ENCODE measurements around the gene CDC42EP4.

CDC42EP4 gene

GRCh38 chr17:73284354-73284753 is 27.4 kb downstream of the CDC42EP4 start:
- ATAC-seq (ENCODE audit: insufficient read depth, low read depth), result no peak

GRCh38 chr17:73283841-73284282 is 27.9 kb downstream of the CDC42EP4 start:
- H3K9me3 ChIP-seq (ENCODE audit: insufficient read depth, low read length, severe bottlenecking), result no peaks in the 10 kb centered on the region
- ATAC-seq (ENCODE audit: insufficient read depth, low read depth) (no peak), DNase-seq (no peak)
- peaks cover 5% of the 10 kb centered on the region; the same call in 1 of the 2 replicates for H4K20me1 ChIP-seq (ENCODE audit: insufficient read depth, low read length)
- H3K27me3 ChIP-seq (ENCODE audit: insufficient read depth, low read length, poor library complexity), result no peaks in the 10 kb centered on the region
- H3K36me3 ChIP-seq (ENCODE audit: insufficient read depth, low read length), result no peaks in the 10 kb centered on the region
- no peak overlapping the region for H3K4me3 ChIP-seq (ENCODE audit: low read depth in 1 of 2, low read length in 2 of 2)
- no peaks in the 10 kb centered on the region for H3K79me2 ChIP-seq (ENCODE audit: insufficient read depth, low read length)
- no peak overlapping the region for H2AFZ ChIP-seq (ENCODE audit: low read depth, low read length)
- H3K4me1 ChIP-seq (ENCODE audit: insufficient read depth, low read length), result no peaks in the 10 kb centered on the region
- no peak overlapping the region for H3K4me2 ChIP-seq (ENCODE audit: insufficient read depth, low read length)
- no peak overlapping the region for H3K9ac ChIP-seq (ENCODE audit: low read depth, low read length)
- TF ChIP-seq CTCF (IDR thresholded peaks at IDR 0.05; ENCODE audit: borderline replicate concordance, extremely low read depth, low read length, poor library complexity, severe bottlenecking) (no peak), EZH2 (IDR thresholded peaks at IDR 0.05; ENCODE audit: borderline replicate concordance, low read depth, low read length, severe bottlenecking) (no peak)
- H3K27ac ChIP-seq (ENCODE audit: low read length), result no peak overlapping the region

More at GRCh38 chr17:73284354-73284753, 27.4 kb downstream of the CDC42EP4 start:
- Histone ChIP-seq H3K27ac (ENCODE audit: low read length) (no peak overlapping the region), H3K79me2 (ENCODE audit: insufficient read depth, low read length) (no peaks in the 10 kb centered on the region), H3K27me3 (ENCODE audit: insufficient read depth, low read length, poor library complexity) (no peaks in the 10 kb centered on the region), H3K4me3 (ENCODE audit: low read depth in 1 of 2, low read length in 2 of 2) (no peak overlapping the region), H3K4me1 (ENCODE audit: insufficient read depth, low read length) (no peaks in the 10 kb centered on the region), H3K36me3 (ENCODE audit: insufficient read depth, low read length) (no peaks in the 10 kb centered on the region), H4K20me1 (ENCODE audit: insufficient read depth, low read length) (peaks cover 5% of the 10 kb centered on the region; the same call in 1 of the 2 replicates), H3K9ac (ENCODE audit: low read depth, low read length) (no peak overlapping the region), H3K4me2 (ENCODE audit: insufficient read depth, low read length) (no peak overlapping the region), H2AFZ (ENCODE audit: low read depth, low read length) (no peak overlapping the region), H3K9me3 (ENCODE audit: insufficient read depth, low read length, severe bottlenecking) (no peaks in the 10 kb centered on the region)
- TF ChIP-seq EZH2 (IDR thresholded peaks at IDR 0.05; ENCODE audit: borderline replicate concordance, low read depth, low read length, severe bottlenecking), result no peak
- TF ChIP-seq CTCF (IDR thresholded peaks at IDR 0.05; ENCODE audit: borderline replicate concordance, extremely low read depth, low read length, poor library complexity, severe bottlenecking), result no peak
- no peak for DNase-seq

- H3K4me3 ChIP-seq (ENCODE audit: low read depth in 1 of 2, low read length in 2 of 2), result no peak overlapping the region
- no peaks in the 10 kb centered on the region for H3K4me1 ChIP-seq (ENCODE audit: insufficient read depth, low read length)
- H4K20me1 ChIP-seq (ENCODE audit: insufficient read depth, low read length), result peaks cover 5% of the 10 kb centered on the region; the same call in 1 of the 2 replicates
- H3K79me2 ChIP-seq (ENCODE audit: insufficient read depth, low read length), result no peaks in the 10 kb centered on the region
- H3K9me3 ChIP-seq (ENCODE audit: insufficient read depth, low read length, severe bottlenecking), result no peaks in the 10 kb centered on the region
- H2AFZ ChIP-seq (ENCODE audit: low read depth, low read length), result no peak overlapping the region
- H3K27me3 ChIP-seq (ENCODE audit: insufficient read depth, low read length, poor library complexity), result no peaks in the 10 kb centered on the region
- TF ChIP-seq EZH2 (IDR thresholded peaks at IDR 0.05; ENCODE audit: borderline replicate concordance, low read depth, low read length, severe bottlenecking) (no peak), CTCF (IDR thresholded peaks at IDR 0.05; ENCODE audit: borderline replicate concordance, extremely low read depth, low read length, poor library complexity, severe bottlenecking) (no peak)
- DNase-seq, result no peak
- H3K27ac ChIP-seq (ENCODE audit: low read length), result no peak overlapping the region
- no peak overlapping the region for H3K9ac ChIP-seq (ENCODE audit: low read depth, low read length)
- no peaks in the 10 kb centered on the region for H3K36me3 ChIP-seq (ENCODE audit: insufficient read depth, low read length)
- no peak overlapping the region for H3K4me2 ChIP-seq (ENCODE audit: insufficient read depth, low read length)
- ATAC-seq (ENCODE audit: insufficient read depth, low read depth), result no peak
Observed at GRCh38 chr17:73283250-73283649, 28.6 kb downstream of the CDC42EP4 start.

- H3K27me3 ChIP-seq (ENCODE audit: insufficient read depth, low read length, poor library complexity), result no peaks in the 10 kb centered on the region
- H3K4me3 ChIP-seq (ENCODE audit: low read depth in 1 of 2, low read length in 2 of 2), result no peak overlapping the region
- ATAC-seq (ENCODE audit: insufficient read depth, low read depth), result no peak
- no peak for DNase-seq
- no peaks in the 10 kb centered on the region for H3K36me3 ChIP-seq (ENCODE audit: insufficient read depth, low read length)
- no peak overlapping the region for H3K9ac ChIP-seq (ENCODE audit: low read depth, low read length)
- peaks cover 5% of the 10 kb centered on the region; the same call in 1 of the 2 replicates for H4K20me1 ChIP-seq (ENCODE audit: insufficient read depth, low read length)
- no peaks in the 10 kb centered on the region for H3K79me2 ChIP-seq (ENCODE audit: insufficient read depth, low read length)
- no peaks in the 10 kb centered on the region for H3K9me3 ChIP-seq (ENCODE audit: insufficient read depth, low read length, severe bottlenecking)
- no peak overlapping the region for H2AFZ ChIP-seq (ENCODE audit: low read depth, low read length)
- H3K4me2 ChIP-seq (ENCODE audit: insufficient read depth, low read length), result no peak overlapping the region
- H3K27ac ChIP-seq (ENCODE audit: low read length), result no peak overlapping the region
- H3K4me1 ChIP-seq (ENCODE audit: insufficient read depth, low read length), result no peaks in the 10 kb centered on the region
- TF ChIP-seq CTCF (IDR thresholded peaks at IDR 0.05; ENCODE audit: borderline replicate concordance, extremely low read depth, low read length, poor library complexity, severe bottlenecking) (no peak), EZH2 (IDR thresholded peaks at IDR 0.05; ENCODE audit: borderline replicate concordance, low read depth, low read length, severe bottlenecking) (no peak)
Observed at GRCh38 chr17:73282629-73283028, 29.2 kb downstream of the CDC42EP4 start.

Measured in DND-41 (cell line).